ENCODE measurements around the gene SPSB3. TPM values are rescaled to one million over a fixed set of nuclear protein-coding genes. Genes with fewer than 3 reads are reported as not detected.

Gene SPSB3
- 22.3 and 28.1 TPM in 2 replicates for total RNA-seq

DNA sequence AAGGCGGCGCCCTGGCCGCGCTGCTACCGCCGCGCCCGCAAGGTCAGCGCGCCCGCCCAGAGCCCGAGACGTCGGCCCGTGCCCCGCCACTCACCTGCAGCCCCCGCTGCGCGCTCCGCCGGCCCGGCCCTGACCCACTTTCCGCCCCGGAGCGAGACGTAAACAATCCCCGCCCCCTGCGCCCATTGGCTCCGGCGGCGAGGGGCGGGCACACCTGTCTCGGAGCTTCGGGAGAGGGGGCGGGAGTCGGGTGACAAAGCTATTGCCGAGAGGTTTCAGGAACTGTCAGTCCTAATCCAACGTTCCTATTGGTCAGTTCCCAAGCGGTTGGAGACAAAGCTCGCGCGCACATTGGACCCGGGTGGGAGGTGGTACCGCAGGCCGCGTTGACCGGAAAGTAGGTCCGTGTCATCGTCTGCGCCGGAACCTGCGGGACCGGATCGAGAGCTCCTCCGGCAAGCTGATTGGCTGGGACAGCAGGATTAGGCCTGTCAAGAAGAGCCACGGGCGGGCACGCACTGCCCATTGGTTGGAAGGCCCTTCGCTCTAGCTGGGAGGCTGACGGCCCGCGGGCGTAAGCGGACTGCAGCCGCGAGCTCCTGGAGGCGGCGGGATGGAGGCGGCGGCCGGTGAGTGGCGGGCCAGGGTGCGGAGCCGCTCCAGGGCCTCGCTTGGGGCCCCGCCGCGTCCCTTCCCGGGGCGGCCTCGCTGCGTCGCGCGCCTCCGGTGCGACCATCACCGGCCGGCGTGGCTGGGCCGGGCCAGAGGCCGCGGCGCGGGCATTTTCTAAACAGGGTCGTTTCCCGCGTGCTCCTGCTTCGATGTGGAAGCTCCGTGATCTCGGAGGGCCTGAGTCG, at the start of gene SPSB3, which contains the start of gene NUBP2:
Gene SPSB3, minus strand, starts transcription at position 164 of the 857 bp plus-strand sequence. CDS start 1,088 bp downstream, outside the sequence.
Gene NUBP2, plus strand, starts transcription at position 553 of the 857 bp plus-strand sequence. Its CDS starts 61 bp downstream, at position 614.

DNA sequence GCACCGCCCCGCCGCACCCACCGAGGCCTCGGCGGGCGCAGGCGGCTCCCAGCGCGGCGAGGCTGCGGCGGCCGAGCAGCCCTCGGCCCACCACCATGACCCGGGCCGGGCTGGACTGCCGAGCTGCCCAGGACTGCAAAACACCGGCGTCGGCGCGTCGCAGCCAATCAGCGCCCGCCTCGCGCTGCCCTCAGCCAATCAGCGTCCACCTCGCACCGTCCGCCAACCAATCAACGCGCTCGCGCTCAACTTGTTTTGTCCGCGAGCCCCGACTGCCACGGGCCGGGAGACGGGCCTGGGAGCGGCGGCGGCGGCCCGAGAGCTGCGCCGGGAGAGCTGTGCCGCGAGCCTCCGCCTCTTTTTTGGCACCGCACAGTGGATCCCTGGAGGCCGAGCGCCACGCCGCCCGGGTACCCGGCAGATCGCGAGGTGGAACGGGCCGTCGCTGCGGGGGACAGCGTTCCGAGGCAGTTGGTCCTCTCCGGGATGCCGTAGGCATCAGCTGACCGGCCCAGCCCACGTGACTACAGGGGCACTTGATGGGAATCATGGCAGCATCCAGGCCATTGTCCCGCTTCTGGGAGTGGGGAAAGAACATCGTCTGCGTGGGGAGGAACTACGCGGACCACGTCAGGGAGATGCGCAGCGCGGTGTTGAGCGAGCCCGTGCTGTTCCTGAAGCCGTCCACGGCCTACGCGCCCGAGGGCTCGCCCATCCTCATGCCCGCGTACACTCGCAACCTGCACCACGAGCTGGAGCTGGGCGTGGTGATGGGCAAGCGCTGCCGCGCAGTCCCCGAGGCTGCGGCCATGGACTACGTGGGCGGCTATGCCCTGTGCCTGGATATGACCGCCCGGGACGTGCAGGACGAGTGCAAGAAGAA, 44.6 kb upstream of the SPSB3 start, which contains the start of the genes FAHD1 and HAGH:
Gene FAHD1, plus strand, starts transcription at position 516 of the 883 bp plus-strand sequence. Its CDS starts 33 bp downstream, at position 549.
Gene HAGH, minus strand, starts transcription at position 135 of the 883 bp plus-strand sequence. Its CDS starts 38 bp downstream, at position 97.

DNA sequence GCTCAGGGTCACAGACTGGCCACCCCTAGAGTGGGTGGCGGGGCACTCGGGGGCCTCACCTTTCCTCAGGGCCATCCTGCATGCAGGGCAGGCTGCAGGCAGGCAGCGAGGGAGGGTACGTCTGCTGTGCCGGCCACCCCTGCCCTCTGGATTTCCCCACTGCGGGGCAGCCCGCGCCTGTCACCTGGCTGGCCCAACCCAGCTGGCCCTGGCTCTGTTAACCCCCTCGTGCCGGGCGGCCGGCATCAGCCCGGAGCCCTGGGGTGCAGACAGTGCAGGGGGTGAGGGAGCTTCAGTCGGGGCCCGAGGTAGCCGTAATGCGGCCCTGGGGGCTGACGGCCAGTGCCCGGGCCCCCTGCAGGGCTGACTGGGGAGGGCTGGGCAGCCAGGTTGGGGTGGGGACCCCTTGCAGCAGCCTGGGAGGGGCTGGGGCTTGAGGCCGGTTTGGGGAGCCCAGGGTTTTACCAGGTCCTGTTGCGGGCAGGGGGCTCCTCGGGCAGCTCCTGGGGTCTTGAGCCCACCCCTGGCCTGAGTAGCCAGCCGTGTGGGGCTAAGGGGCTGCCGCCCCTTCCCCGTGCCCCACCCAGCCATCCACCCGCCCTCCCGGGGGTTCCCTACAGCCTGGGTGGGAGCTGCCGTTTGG, 11.3 kb upstream of the SPSB3 start, which contains the start of gene IGFALS:
Gene IGFALS, minus strand, starts transcription at position 128 of the 643 bp plus-strand sequence. Its CDS starts 53 bp downstream, at position 75.

DNA sequence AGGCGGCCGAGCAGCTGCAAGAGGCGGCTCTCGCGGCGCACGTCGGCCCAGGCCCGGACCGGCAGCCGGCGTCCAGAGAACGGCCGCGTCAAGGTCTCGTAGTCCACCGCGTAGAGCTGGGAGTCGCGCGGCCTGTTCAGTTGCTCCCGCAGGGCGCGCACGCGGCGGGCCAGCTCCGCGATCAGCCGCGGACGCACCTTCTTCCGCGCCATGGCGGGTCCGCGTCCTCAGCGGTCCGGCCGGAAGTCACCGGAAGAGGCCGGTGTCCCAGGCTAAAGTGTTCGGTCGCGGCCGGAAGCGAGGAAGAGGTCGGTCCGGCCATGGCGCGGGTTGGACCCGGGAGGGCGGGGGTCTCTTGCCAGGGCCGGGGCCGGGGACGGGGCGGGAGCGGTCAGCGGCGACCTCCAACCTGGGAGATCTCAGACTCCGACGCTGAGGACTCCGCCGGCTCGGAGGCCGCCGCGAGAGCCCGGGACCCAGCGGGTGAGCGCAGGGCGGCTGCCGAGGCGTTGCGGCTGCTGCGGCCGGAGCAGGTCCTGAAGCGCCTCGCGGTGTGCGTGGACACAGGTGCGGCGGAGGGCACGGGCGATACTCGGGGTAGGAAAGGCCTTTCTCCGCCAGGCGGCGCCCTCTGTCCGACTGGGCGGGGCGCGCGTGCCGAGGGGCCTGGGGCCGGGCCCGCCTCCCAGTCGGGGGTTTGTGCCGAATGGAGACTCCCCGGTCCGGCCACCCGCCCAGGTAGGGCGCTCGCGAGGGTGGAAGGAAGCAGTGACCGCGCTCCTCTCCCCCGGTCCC, 9.3 kb downstream of the SPSB3 start, which contains the start of gene MRPS34:
Gene MRPS34, minus strand, starts transcription at position 227 of the 795 bp plus-strand sequence. Its CDS starts 15 bp downstream, at position 212.

DNA sequence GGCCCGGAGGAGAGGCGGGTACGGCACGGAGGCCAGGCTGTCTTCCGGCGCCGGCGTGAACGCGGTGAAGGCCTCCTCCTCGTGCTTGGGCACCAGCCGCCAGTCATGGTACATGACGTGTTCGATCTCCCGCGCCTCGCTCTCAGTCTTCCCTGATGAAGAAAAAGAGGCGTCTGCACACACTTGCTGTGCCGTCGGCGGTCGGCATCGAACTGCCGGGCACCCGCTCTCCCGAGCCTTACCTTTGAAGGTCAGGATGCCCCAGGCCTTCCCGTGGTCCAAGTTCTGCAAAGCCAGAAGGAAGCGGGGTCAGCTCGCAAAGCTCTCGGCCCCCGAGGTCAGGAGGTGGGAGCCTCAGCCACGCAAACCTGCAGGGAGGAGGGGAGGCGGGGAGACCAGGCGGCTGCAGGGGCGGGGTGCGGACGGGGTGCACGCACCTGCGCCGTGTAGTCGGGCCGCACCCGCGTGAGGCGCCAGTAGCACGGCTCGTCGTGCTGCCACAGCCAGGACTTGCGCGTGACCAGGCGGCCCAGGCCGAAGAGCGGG, 9.9 kb downstream of the SPSB3 start, which contains the start of gene EME2:
Gene EME2, plus strand, starts transcription at position 449 of the 546 bp plus-strand sequence. CDS start 418 bp downstream, outside the sequence.

DNA sequence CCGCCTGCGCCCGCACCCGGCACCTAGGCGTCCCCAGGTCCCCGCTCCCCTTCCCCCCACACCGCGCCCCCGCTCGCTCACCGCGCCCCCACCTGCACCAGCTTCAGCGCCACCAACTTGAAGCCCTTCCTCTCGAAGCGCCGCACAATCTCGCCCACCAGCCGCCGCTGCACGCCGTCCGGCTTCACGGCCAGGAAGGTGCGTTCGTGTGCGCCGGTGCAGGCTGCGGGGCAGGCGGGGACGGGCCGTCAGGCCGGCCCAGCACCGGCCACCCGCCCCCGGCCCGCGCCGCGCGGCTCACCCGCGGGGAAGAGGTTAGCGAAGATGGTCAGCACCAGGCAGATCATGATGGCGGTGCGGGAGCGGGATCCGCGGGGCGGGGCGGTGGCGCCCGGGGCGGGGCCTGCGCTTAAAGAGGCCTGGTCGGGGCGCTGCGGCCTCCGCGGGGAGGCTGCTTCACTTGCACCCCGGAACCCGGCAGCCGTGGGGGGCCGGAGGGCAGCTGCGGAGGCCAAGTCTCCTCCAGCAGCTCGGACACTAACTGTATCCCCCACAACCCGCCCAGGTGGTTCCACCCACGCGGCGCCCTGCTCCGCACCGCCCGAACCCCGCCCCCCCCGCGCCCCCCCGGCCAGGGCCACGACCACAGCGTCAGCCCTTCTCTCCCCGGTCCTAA, 11.0 kb downstream of the SPSB3 start, which contains the start of gene NME3:
Gene NME3, minus strand, starts transcription at position 356 of the 676 bp plus-strand sequence. Its CDS starts 9 bp downstream, at position 347.

Other genes starting within 250 kb of the SPSB3 start
- 13.0 and 14.1 TPM in 2 replicates for gene TMEM204, start 248.9 kb downstream of the SPSB3 start, total RNA-seq
- 25.0 and 36.9 TPM in 2 replicates for gene IFT140, start 170.5 kb downstream of the SPSB3 start, total RNA-seq
- 3.7 and 5.3 TPM in 2 replicates for gene CRAMP1, start 170.2 kb downstream of the SPSB3 start, total RNA-seq
- 13.7 and 14.2 TPM in 2 replicates for gene JPT2, start 104.3 kb downstream of the SPSB3 start, total RNA-seq
- gene MAPK8IP3, start 76.4 kb downstream of the SPSB3 start, total RNA-seq, result 34.0 and 41.1 TPM in 2 replicates
- gene NME3, start 11.0 kb downstream of the SPSB3 start, total RNA-seq, result 48.9 and 58.7 TPM in 2 replicates
- 6.4 and 10.8 TPM in 2 replicates for gene EME2, start 9.8 kb downstream of the SPSB3 start, total RNA-seq
- gene MRPS34, start 9.4 kb downstream of the SPSB3 start, total RNA-seq, result 74.0 and 77.1 TPM in 2 replicates
- 49.5 and 49.8 TPM in 2 replicates for gene NUBP2, start 389 bp upstream of the SPSB3 start, total RNA-seq
- under 0.01 and 0.09 TPM in 2 replicates for gene IGFALS, start 11.1 kb upstream of the SPSB3 start, total RNA-seq
- 35.1 and 58.0 TPM in 2 replicates for gene HAGH, start 44.3 kb upstream of the SPSB3 start, total RNA-seq
- 44.4 and 101 TPM in 2 replicates for gene FAHD1, start 44.6 kb upstream of the SPSB3 start, total RNA-seq
- gene MEIOB, start 89.6 kb upstream of the SPSB3 start, total RNA-seq, result 0.28 TPM in 1 of 2 replicates, not detected in the other
- gene HS3ST6, start 135.8 kb upstream of the SPSB3 start, total RNA-seq, result not detected in 2 replicates
- 7.4 and 9.5 TPM in 2 replicates for gene MSRB1, start 160.6 kb upstream of the SPSB3 start, total RNA-seq
- gene RPL3L, start 172.1 kb upstream of the SPSB3 start, total RNA-seq, result not detected in 2 replicates
- gene NDUFB10, start 177.0 kb upstream of the SPSB3 start, total RNA-seq, result 194 and 232 TPM in 2 replicates
- gene RPS2, start 182.3 kb upstream of the SPSB3 start, total RNA-seq, result 3,442 and 3,638 TPM in 2 replicates
- gene RNF151, start 184.3 kb upstream of the SPSB3 start, total RNA-seq, result not detected in 2 replicates
- 27.9 and 34.6 TPM in 2 replicates for gene TBL3, start 189.5 kb upstream of the SPSB3 start, total RNA-seq
- gene NOXO1, start 198.9 kb upstream of the SPSB3 start, total RNA-seq, result 0.14 TPM in 1 of 2 replicates, not detected in the other
- gene GFER, start 201.6 kb upstream of the SPSB3 start, total RNA-seq, result 10.1 and 11.5 TPM in 2 replicates
- 2.4 and 3.3 TPM in 2 replicates for gene SYNGR3, start 207.4 kb upstream of the SPSB3 start, total RNA-seq
- 11.4 and 11.8 TPM in 2 replicates for gene ZNF598, start 227.2 kb upstream of the SPSB3 start, total RNA-seq
- 0.18 and 0.43 TPM in 2 replicates for gene NPW, start 237.2 kb upstream of the SPSB3 start, total RNA-seq
- 27.0 and 28.1 TPM in 2 replicates for gene NHERF2, start 244.3 kb upstream of the SPSB3 start, total RNA-seq

All from smooth muscle cell of bladder (primary cell).